ENCODE measurements around the gene A2ML1.
"Not testable (repeated sequence)": the region's sequence is repeated elsewhere in the genome, so short reads cannot be mapped to it uniquely, and the experiment has no call there.

Gene A2ML1

GRCh38 chr12:8818526-8818925, 3.9 kb upstream of the A2ML1 start:
- no peak for DNase-seq

GRCh38 chr12:8819666-8819980, 2.8 kb upstream of the A2ML1 start:
- DNase-seq = no peak

- DNase-seq = not testable (repeated sequence)
These were observed 1.6 kb upstream of the A2ML1 start for GRCh38 chr12:8820676-8821407.

DNA sequence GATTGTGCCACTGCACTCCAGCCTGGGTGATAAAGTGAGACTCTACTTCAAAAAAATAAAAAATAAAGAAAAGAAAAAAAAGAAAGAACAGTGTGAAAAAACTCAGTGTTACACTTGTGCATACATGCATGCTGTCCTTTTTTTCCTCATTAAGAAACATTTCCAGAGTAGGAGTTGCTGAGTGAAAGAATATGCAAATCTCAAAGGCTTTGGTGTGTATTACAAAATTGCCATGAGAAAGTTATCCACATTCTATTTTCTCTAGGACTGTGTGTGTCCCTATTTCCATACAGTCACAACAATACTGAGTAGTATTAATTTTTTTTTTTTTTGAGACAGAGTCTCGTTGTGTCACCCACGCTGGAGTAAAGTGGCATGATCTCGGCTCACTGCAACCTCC, 830 bp upstream of the A2ML1 start:
- no peak for DNase-seq

DNA sequence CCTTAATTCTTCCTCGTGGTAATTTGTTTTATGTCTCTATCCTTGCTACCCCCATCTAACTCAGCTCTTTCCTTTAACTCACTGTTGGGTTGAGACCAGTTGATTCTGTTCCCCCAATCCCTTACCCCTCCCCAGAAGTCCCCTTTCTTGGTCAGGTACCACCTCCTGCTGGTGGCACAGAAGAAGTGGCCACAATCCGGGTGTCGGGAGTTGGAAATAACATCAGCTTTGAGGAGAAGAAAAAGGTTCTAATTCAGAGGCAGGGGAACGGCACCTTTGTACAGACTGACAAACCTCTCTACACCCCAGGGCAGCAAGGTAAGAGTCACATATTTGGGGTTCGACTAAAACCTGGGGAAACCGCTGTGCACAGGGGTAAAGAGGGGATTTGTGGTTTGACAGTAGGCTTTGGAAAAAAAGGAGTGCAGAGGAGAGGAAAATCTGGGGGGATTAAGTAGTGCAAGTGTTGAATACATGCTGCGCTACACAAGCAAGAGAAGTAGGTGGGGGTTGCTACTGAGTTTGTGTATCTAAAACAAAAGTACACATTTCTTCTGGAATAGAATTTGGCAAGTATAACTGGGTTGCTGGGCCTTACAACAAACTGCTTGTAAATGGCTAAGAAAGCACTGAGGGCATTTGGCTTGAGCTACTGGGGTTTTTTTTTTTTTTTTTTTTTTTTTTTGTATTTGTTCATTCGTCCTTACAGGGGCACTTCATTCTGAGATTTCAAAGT, 1.3 kb downstream of the A2ML1 start:
- no peak for DNase-seq

DNA sequence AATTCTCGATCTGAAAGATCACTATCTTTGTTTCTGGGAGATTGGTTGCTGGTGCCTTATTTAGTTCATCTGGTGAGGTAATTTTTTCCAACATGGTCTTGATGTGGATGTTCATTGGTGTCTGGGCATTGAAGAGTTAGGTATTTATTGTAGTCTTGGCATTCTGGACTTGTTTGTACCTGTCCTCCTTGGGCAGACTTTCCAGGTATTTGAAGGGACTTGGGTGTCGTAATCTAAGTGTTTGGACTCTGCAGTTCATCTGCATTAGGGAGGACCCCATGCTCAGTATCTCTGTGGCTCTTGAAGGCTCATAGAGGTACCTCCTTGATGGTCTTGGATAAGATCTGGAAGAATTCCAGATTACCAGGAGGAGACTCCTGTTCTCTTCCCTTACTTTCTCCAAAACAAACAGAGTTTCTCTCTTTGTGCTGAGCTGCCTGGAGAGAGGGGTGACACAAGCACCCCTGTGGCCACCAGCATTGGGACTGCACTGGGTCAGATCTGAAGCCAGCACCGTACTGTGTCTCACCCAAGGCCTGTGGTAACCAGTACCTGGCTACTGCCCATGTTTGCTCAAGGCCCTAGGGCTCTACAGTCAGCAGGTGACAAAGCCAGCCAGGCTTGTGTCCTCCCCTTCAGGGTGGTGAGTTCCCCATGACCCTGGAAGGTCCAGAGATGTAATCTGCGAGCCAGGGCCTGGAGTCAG, 5.3 kb downstream of the A2ML1 start:
- no peak for DNase-seq

DNA sequence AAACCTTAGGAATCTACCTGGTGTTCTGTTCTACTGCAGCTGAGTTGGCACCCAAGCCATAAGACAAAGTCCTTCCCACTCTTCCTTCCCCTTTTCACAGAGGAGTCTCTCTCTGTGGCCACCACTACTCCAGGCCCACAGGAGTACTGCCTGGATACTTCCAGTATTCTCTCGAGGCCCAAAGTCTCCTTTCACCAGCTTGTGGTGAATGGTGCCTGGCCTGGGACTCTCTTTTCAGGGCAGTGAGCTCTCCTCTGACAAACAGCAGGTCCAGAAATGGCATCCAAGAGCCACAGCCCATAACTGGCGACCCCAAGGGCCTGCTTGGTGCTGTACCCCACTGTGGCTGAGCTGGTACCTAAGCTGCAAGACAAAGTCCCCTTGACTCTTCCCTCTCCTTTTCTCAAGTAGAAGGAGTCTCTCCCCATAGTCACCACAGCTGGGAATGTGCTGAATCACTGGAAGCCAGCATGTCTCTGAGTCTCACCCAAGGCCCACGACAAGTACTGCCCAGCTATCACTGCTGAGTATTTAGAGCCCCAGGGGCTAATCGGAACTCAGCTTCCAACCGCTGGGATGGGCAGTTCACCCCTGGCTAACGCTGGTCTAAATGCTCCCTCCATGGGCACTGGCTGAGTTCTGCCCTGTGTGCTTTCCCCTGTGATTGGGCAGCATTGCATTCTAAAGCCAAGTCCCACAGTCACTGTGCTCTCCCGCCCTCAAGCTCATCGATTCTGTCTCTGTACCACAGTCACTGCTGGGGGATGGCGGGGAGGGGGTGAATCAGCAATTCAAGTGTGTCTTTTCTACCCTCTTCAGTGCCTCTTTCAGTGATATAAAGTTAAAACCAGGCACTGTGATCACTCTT, 6.1 kb downstream of the A2ML1 start:
- no peak for DNase-seq

DNA sequence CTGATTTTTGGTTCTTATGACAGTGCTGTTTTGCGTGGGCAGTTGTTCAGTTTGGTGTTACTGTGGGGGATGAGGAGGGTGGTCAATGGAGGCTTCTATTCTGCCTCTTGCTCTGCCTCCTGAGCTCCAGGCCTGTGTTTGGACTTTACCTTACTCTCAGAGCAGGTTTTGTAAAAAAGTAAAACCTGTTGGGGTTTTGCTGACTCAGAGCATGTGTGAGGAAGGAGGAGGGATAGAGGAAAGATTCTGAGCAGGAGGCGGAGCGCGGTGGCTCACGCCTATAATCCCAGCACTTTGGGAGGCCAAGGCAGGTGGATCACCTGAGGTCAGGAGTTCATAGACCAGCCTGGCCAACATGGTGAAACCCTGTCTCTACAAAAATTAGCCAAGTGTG, 6.7 kb downstream of the A2ML1 start:
- no peak for DNase-seq

- DNase-seq = no peak
These were observed 7.2 kb downstream of the A2ML1 start for GRCh38 chr12:8829621-8830020.

- DNase-seq = no peak
These were observed 8.7 kb downstream of the A2ML1 start for GRCh38 chr12:8831116-8831515.

GRCh38 chr12:8832500-8832899, 10.1 kb downstream of the A2ML1 start:
- no peak for DNase-seq

DNA sequence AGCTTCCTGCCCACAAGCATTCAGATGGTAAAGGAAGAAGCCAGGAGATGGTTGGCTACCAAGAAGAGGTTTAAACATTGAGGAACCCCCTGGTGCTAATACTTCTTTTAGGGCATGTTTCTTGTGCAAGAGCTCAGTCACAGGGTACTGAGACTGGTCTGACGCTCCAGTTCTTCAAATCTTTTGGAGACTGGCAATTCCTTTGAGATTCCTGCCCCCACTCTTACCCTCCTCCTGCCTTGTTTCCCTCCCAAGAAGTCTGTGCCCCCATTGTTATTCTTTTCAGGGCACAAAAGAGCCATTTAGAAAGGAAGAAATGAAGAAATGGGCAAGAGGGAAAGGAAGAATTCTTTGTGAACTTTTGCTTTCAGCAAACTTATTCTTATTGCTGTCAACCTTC, 11.8 kb downstream of the A2ML1 start:
- no peak for DNase-seq

DNA sequence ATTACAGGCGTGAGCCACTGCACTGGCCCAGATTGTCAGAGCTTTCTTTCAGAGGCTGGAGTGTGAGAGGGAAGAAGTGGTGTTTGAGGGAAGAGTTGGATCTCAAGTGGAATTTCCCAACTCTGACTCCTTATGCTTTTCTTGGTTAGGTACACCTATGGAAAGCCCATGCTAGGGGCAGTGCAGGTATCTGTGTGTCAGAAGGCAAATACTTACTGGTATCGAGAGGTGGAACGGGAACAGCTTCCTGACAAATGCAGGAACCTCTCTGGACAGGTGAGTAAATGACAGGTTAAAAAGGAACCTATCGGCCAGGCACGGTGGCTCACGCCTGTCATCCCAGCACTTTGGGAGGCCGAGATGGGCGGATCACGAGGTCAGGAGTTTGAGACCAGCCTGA, 14.9 kb downstream of the A2ML1 start:
- no peak for DNase-seq

DNA sequence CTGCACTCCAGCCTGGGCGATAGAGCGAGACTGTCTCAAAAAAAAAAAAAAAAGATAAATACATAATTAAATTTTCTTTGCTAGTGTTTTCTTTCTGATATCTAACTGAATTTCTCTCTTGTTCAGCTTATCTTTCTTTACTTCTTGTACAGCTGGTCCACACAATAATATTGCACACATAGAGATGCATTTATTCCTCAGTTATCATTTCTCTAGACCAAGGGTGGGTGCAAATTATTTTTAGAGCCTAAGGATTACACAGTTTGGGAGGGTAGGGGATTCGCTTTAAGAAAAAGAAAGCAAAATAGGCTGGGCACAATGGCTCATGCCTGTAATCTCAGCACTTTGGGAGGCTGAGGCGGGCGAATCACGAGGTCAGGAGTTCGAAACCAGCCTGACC, 17.9 kb downstream of the A2ML1 start:
- no peak for DNase-seq

DNA sequence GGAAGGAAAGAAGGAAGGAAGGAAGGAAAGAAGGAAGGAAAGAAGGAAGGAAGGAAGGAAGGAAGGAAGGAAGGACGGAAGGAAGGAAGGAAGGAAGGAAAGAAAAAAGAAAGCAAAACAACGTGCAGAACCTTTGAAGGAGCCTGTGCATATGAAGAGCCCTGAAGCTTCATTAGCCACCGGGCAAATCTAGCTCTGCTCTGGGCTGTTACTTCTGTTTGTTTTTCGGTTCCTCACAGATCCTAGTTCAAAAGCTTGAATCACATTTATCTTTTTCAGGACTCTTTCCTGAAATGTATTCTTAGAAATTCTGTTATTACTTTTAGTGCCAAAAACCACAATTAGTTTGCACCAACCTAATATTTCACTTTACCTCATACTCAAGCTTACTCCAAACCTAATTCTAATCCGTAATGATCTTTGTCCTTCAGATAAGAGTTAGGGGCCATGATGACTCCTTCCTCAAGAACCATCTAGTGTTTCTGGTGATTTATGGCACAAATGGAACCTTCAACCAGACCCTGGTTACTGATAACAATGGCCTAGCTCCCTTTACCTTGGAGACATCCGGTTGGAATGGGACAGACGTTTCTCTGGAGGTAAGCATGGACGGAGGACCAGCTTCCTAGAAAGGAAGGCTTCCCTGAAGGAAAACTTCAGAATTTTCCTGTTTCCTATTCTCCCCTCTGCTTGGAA, 18.7 kb downstream of the A2ML1 start:
- no peak for DNase-seq

- DNase-seq = no peak
These were observed 19.4 kb downstream of the A2ML1 start for GRCh38 chr12:8841778-8842177.

- no peak for DNase-seq
These were observed 22.2 kb downstream of the A2ML1 start for GRCh38 chr12:8844665-8845064.

- DNase-seq = no peak
These were observed 23.9 kb downstream of the A2ML1 start for GRCh38 chr12:8846305-8846704.

DNA sequence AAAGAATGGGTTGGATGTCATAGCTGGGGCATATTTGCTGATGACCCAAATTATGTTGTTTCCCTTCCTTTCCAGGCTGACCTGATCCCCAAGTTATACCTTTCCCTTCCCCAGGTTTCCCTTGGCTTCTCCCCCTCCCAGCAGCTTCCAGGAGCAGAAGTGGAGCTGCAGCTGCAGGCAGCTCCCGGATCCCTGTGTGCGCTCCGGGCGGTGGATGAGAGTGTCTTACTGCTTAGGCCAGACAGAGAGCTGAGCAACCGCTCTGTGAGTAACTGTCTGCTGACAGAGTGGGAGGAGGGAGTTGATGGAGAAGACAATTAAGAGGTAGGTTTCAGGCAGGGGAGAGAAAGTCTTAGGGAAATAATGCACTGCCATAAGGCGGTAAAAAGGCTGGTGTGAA, 25.0 kb downstream of the A2ML1 start:
- DNase-seq = no peak

DNA sequence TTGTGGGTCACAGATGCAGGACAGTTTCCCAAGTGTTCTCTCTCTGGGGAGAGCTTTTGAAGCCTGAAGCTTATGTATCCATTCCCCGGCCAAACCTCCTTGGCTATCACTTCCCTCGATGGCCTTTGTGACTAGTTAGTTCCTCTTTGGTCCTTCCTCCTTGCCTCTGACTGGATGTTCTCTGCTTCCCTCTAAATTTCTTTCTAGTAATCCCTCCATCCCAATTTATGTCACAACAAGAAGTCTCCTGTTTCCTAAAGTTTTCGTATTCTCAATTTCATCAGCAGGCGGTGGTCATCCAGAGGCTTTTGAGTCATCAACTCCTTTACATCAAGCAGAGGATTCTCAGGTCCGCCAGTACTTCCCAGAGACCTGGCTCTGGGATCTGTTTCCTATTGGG, 27.5 kb downstream of the A2ML1 start:
- no peak for DNase-seq

DNA sequence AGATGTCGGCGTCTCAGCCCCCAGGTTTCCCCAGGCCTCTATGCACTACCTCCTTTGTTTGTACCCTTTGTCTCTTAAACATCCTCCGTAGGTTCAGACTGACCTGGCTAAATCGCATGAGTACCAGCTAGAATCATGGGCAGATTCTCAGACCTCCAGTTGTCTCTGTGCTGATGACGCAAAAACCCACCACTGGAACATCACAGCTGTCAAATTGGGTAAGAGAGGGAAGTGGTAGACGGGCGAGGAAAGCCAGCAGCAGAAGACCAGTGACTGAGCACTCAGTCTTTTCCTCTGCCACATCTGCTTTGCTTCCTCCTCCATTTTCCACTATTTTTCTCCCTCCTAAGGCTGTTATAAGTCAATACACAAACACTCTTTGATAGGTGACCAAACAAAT, 29.7 kb downstream of the A2ML1 start:
- no peak for DNase-seq

- DNase-seq = no peak
These were observed 33.5 kb downstream of the A2ML1 start for GRCh38 chr12:8855891-8856290.

GRCh38 chr12:8859448-8859847, 37.0 kb downstream of the A2ML1 start:
- not testable (repeated sequence) for DNase-seq

All from NCI-H2029 treated with DMSO at 0.1 percent for 48 hours (cell line).